ENCODE measurements around the gene SOX12. TPM values are rescaled to one million over a fixed set of nuclear protein-coding genes. Genes with fewer than 3 reads are reported as not detected.
A peak's percentile ranks its signal among the peaks of the same experiment; 100 is the strongest.

Gene SOX12
- total and polyA plus RNA-seq, 2 donors (not counting 1 experiment from before 2014, with no cell fraction given), result 5.3 to 13.6 TPM

GRCh38 chr20:297925-298775 is 27.2 kb upstream of the SOX12 start:
- H3K4me1 Mint-ChIP-seq, result peaks cover 40% of the 10 kb centered on the region

More at GRCh38 chr20:297925-298775, 27.2 kb upstream of the SOX12 start:
- peak overlapping the region; percentile 90 for H3K9ac ChIP-seq (ENCODE audit: low read length)
- H3K36me3 ChIP-seq (replicated peaks in 1 of 2; ENCODE audit: control extremely low read depth in 1 of 2, control insufficient read depth in 1 of 2, extremely low read depth in 1 of 2, insufficient read depth in 2 of 2, low read length in 1 of 2), result peaks cover 0 to 9% of the 10 kb centered on the region in 2 experiments
- WGBS (ENCODE audit: insufficient coverage), result under 1% methylated on average over 75 of the region's 75 CpGs
- Mint-ChIP-seq H3K27ac (peak overlapping the region; percentile 100), H3K27me3 (no peaks in the 10 kb centered on the region), H3K4me3 (peak overlapping the region; percentile 99), H3K9me3 (ENCODE audit: insufficient read depth) (no peaks in the 10 kb centered on the region)
- peak; percentile 19 for ATAC-seq (ENCODE audit: low read depth)
- peak; percentile 68 for DNase-seq
- H2AFZ ChIP-seq (ENCODE audit: insufficient read depth, low read depth, low read length, poor library complexity, severe bottlenecking), result peak overlapping the region; percentile 82
- no peak for TF ChIP-seq EZH2 (IDR thresholded peaks at IDR 0.05; ENCODE audit: borderline replicate concordance, insufficient read depth, low read depth, low read length, poor library complexity, severe bottlenecking)
- TF ChIP-seq, protein P1, sequence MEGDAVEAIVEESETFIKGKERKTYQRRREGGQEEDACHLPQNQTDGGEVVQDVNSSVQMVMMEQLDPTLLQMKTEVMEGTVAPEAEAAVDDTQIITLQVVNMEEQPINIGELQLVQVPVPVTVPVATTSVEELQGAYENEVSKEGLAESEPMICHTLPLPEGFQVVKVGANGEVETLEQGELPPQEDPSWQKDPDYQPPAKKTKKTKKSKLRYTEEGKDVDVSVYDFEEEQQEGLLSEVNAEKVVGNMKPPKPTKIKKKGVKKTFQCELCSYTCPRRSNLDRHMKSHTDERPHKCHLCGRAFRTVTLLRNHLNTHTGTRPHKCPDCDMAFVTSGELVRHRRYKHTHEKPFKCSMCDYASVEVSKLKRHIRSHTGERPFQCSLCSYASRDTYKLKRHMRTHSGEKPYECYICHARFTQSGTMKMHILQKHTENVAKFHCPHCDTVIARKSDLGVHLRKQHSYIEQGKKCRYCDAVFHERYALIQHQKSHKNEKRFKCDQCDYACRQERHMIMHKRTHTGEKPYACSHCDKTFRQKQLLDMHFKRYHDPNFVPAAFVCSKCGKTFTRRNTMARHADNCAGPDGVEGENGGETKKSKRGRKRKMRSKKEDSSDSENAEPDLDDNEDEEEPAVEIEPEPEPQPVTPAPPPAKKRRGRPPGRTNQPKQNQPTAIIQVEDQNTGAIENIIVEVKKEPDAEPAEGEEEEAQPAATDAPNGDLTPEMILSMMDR (IDR thresholded peaks at IDR 0.05), result no peak
- H3K27ac ChIP-seq (ENCODE audit: low read length in 2 of 2), result peak overlapping the region; percentile 85 to 88
- no peaks in the 10 kb centered on the region for H3K27me3 ChIP-seq (replicated peaks in 1 of 4; ENCODE audit: control extremely low read depth in 1 of 4, control insufficient read depth in 3 of 4, insufficient read depth in 4 of 4, low read length in 3 of 4)
- H3K4me3 ChIP-seq (ENCODE audit: control extremely low read depth in 1 of 5, extremely low read depth in 1 of 5, insufficient read depth in 1 of 5, low read depth in 2 of 5, low read length in 4 of 5), result peak overlapping the region; percentile 79 to 94 (median 90)
- H3K4me2 ChIP-seq (replicated peaks; ENCODE audit: low read depth, low read length, poor library complexity, severe bottlenecking), result peak overlapping the region; percentile 93
- intact Hi-C loops (cut with micrococcal nuclease), result loop anchor here (1.0 kb wide), 5 partner anchors 8 to 245 kb away; partner anchors contain the start of genes C20orf96 and CSNK2A1
- no peaks in the 10 kb centered on the region for H3K9me3 ChIP-seq (ENCODE audit: control extremely low read depth in 1 of 3, control insufficient read depth in 2 of 3, insufficient read depth in 1 of 3, low read length in 2 of 3)
- H4K20me1 ChIP-seq (ENCODE audit: control insufficient read depth, insufficient read depth, low read length, poor library complexity, severe bottlenecking), result peaks cover 28% of the 10 kb centered on the region
- ChIA-PET POLR2A (interaction anchor here (0.7 to 2.7 kb wide), 5 partner anchors 27 to 104 kb away, joined by 3 to 35 read pairs (median 3); partner anchors contain the start of gene SOX12), CTCF (interaction anchor here (0.8 to 7.7 kb wide), 6 partner anchors 11 to 32 kb away, joined by 3 to 58 read pairs (median 6); partner anchors contain the start of gene SOX12)
- peaks cover 34% of the 10 kb centered on the region for H3K79me2 ChIP-seq (ENCODE audit: control insufficient read depth, insufficient read depth, low read length)
- H3K4me1 ChIP-seq (ENCODE audit: control insufficient read depth in 2 of 2, insufficient read depth in 2 of 2, low read length in 2 of 2), result peaks cover 16 to 27% of the 10 kb centered on the region in 2 donors

Measured in B cell (primary cell).